HG03460 (cell line): ENCODE data around the gene EMP2.

Source experiments
- ATAC-seq: cut with Tn5 transposase; IDR thresholded peaks from one replicate; pipeline ENCODE4 v1.9.1; 2021; ENCODE audit not compliant: unreplicated experiment

Gene EMP2

GRCh38 chr16:10610499-10611184 lies 30.2 kb upstream of the EMP2 start:
- ATAC-seq, result no peak

DNA sequence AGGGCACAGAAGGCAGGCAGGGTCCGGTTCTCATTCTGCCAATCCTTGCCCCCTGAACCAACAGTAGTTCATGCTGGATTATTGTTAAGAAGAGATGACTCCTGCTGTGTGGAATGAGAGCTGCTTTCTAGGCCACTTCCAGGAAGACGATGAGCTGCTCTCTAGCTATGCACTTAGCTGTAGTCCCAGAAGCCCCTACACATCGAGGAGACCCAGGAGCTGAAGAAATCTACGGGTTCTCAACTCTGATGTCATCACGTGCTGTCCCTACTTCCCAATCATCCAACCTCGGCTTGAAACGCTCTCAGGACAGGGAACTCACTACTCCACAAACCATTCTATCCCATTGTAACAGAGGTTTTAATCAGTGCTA lies 29.0 kb upstream of the EMP2 start:
- ATAC-seq, result no peak

DNA sequence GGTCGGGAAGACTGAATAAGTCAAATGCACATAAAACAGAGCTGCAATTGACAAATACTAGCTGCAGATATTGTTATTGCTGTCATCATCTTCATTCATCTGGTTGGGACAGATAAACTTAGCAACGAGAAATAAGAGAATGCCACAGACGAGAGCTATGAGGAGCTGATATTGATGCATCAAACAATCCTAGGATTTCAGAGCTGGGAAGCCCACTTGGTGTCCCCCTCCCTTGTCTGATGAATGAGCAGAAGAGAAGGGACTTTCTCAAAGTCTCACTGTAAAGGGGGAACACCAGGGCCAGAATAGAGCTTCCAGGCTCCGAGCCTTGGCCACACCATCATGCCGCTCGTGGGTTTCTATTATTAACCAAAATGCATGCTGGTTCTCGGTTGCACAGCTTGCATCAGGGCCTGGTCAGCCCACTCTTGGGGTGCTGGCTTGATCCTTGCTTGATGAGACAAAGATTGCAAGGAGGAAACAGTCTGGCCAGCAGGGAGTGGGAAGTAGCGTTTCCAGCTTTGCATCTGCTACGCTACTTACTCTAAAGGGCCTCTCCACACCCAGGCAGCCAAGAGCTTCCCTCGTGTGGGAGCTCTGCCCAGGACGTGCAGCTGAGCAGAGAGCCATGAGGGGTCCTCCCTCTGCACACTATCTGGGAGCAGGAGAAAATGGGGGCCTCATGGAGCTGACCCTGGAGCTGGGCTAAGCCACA lies 28.4 kb upstream of the EMP2 start:
- ATAC-seq, result no peak

DNA sequence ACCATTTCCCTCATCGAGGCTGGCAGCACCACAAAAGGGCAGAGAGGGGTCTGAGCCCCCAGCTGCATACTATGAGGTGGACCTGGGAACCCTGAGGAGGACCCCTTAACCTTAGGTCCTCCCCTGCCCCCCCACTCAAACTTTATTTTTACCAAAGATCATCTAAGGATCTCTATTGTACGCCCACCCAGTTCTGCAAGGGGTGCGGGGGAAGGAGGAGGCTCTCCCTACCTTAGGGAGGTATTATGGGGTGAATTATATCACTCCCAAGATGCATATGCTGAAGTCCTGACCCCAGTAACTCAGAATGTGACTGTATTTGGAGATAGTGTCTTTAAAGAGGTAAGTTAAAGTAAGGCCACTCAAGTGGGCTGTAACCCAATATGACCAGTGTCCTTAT lies 26.8 kb upstream of the EMP2 start:
- no peak for ATAC-seq

- ATAC-seq, result no peak
These were observed 26.2 kb upstream of the EMP2 start for GRCh38 chr16:10606607-10607006.

DNA sequence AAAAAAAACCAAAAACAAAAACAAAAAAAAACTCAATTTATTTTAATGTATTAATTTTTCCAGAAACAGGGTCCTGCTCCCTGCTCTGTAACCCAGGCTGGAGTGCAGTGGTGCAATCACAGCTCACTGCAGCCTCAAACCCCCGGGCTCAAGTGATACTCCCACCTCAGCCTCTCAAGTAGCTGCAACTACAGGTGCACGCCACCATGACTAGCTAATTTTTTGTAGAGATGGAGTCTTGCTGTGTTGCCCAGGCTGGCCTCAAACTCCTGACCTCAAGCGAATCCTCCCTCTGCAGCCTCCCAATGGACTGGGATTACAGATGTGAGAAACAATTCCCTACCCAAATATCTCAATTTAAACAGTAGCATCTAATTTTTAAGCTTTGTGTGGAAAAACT lies 25.2 kb upstream of the EMP2 start:
- ATAC-seq, result no peak

DNA sequence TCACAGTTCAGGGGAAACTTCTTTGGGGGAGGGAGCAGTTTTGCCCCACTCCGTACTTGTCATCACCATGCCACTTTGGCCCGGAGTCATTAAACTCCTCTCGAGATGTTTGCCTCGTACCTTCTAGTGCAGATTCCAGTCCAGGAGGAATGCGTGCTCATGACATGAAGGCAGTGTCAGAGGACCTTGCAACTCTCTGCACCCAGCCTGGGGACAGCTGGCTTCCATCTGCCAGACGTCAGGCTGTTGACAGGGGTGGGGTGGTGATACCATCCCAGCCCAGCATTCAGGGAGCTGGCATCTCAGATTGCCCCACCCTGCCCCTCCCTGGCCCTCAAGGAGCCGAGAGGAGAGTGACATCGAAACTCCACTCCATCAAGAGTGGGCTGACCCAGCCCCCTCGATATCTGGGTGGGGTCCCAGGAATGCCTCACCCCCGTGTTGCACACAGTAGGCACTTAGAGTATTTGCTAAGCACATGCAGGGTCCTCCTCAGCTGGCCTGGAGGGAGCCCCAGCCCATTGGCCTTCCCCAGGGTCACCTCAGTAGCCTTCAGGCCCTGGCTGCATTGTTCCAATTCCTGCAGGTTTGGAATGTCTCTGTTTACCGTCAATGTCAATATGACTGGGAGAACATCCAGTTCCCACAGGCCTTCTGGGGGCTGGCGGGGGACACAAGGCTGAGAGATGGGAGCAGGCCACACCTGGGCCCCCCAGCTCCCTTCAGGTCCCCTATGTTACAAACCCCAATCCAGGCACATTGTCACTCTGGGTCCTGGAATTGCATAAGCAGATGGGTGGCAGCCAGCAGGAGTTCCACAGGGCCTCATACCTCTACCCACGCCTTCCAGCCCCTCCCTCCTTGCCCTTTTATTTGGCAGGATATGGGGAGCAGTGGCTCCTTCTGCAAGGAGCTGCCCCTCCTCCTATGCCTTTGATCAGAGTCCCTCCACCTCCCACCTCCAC lies 21.3 kb upstream of the EMP2 start:
- ATAC-seq, result no peak

- ATAC-seq, result no peak
These were observed 20.5 kb upstream of the EMP2 start for GRCh38 chr16:10600782-10601443.

DNA sequence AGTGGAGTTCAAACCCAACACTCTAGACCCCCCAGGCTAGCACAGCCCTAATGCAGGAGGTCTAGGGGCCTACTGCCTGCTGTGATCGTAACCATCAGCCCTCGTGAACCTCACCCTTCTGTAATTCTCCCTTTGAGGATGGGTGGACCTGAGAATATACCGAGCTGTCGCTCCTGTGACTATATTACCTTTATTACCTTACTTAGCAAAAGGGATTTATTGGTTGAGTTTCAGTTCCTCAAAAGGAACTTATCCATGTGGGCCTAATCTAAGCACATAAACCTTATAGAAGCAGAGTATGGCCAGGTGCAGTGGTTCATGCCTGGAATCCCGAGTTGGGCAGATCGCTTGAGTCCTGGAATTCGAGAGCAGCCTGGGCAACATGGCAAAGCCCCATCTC lies 19.2 kb upstream of the EMP2 start:
- no peak for ATAC-seq

DNA sequence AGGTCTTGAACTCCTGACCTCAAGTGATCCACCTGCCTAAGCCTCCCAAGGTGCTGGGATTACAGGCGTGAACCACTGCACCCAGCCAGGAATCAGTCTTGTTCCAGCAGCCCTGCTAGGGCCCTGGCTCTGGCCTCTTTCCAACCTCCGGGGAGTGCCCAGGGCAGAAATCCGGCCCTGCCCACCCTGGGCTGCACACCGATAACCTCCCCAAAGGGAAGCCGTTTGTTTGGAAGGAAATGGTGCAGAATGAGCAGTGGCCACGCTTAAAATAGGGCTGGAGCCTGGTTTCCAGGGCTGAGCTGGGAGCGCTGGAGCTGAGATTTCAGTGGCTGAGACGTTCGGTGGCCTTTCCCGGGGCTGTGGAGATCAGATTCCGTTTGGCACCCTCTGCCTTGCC lies 17.8 kb upstream of the EMP2 start:
- ATAC-seq, result no peak

DNA sequence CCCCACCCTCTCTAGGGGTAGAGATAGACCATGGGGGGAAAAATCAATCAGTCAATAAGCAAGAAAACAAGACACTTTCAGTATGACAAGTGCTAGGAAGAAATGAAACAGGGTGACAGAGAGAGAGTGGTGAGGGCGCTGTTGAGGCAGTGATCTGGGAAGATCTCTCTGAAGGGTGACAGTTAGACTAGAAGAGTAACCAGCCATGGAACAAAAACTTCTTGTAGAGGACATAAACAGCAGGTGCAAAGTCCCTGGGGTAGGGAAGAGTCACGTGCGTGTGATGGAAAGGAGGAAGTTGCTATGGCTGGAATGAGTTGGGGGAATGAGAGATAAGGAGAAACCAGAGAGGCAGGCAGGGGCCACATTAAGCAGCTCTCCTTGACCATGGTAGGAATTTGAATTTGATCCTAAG lies 16.8 kb upstream of the EMP2 start:
- no peak for ATAC-seq

- ATAC-seq, result no peak
These were observed 14.0 kb upstream of the EMP2 start for GRCh38 chr16:10594312-10594950.

DNA sequence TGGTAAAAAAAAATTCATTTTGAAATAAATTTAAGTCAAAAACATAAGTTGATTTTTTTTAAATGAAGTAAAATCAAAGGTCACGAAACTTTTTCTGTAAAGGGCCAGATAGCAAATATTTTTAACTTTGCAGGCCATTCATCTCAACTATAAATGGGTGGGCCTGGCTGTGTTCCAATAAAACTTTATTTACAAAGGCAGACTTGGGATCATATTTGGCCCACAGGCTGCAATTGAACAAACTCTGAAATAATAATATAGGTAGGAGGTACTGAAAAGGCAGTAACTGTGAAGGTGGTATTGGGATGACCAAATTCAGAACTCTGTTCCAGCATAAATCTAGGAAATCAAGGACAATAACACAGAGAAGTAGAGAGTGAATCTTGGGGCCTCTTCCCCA lies 12.2 kb upstream of the EMP2 start:
- no peak for ATAC-seq

DNA sequence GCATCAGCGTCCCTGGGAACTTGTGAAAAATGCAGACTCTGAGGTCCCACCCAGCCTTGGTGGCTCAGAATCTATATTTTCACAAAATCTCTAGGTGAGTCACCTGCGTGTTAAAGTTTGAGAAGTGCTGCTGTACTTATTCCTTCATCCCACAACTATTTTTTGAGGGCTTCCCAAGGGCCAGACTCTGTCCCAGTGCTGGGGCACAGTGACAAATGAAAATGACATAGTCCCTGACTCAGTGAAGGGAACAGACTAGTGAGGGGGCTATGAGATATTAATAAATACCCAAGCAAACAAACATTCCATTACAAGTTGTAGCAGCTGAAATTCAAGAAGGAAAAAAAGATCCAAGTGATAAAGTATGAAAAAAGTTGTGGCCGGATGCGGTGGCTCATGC lies 9.9 kb upstream of the EMP2 start:
- no peak for ATAC-seq

DNA sequence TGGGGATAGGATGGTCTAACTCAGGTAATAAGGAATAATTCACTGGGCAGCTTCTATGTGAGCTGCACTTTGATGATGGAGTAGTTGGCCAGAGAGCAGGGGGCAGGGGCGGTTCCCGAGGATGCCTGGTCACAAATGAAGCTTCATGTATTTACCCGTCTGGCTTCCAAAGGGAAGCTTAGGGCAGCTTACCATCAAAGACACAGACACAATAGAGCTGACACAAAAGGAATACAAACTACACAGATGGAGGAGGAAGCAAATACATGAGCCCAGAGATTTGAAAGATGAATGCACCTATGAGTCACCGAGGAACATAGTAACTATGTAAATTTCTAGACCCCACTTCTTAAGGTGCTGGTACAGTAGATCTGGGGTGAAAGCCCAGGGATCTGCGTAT lies 8.7 kb upstream of the EMP2 start:
- ATAC-seq, result no peak

GRCh38 chr16:10587622-10588021 lies 7.2 kb upstream of the EMP2 start:
- no peak for ATAC-seq

DNA sequence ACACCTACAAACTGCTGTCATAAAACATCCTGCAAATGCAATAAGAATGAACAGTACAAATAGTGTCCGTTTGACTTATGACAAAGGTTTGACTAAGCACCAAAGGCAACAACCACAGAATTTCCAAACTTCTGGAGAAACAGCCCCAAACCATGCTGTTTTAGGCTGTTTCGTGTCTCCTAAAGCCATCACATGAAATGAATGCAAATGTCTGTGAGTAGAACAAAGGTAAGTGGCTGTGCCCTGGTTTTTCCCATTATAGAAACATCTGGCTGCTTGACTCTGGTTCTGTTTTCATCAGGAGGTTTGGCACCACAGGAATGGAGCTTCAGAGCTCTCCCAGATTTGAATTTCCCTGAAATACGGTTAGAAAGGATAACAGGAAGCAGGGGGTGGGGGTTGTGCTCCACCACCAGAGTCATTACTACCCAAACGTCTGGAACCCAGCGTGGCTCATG lies 4.6 kb upstream of the EMP2 start:
- ATAC-seq, result no peak

GRCh38 chr16:10583269-10583668 lies 2.9 kb upstream of the EMP2 start:
- no peak for ATAC-seq

GRCh38 chr16:10581507-10581906 lies 1.1 kb upstream of the EMP2 start:
- no peak for ATAC-seq

- no peak for ATAC-seq
These were observed 467 bp upstream of the EMP2 start for GRCh38 chr16:10580883-10581247.

DNA sequence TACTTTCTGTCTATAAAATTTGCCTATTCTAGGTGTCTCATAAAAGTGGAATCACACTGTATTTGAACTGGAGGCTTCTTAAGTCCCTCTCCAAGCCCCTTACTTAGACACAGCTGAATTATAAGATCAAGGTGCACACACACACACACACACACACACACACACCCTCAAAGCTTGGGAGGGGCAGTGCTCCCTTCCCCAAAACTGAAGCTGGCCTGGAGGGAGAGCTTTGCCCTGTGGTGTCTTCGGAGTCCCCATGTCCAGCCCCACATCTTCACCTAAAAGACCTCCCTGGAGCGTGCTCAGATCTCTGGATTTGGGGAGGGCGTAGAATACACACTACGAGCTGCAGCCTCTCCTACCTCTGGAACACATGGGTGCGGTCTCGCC lies 828 bp downstream of the EMP2 start:
- no peak for ATAC-seq
